Large intestine (tissue), 3 donors: ENCODE data around the gene TGFA. TPM values are rescaled to one million over a fixed set of nuclear protein-coding genes. Genes with fewer than 3 reads are reported as not detected.

Experiments
- DNase-seq, 2 donors: peaks; one replicate each; pipeline versions ENCODE4 v3.0.0 to v3.0.0-alpha.2; 2013
- H3K27ac ChIP-seq: one replicate; pipeline ENCODE4 v1.5.1; 2013; ENCODE audit warnings: low read length
- H3K27me3 ChIP-seq: 2 replicates; pipeline ENCODE4 v1.6.1; 2013; ENCODE audit warnings: low read length; ENCODE audit not compliant: control insufficient read depth, insufficient read depth
- H3K36me3 ChIP-seq: 2 replicates; pipeline ENCODE4 v1.6.1; 2013; ENCODE audit warnings: low read length; ENCODE audit not compliant: control insufficient read depth, insufficient read depth
- H3K4me1 ChIP-seq: one replicate; pipeline ENCODE4 v1.6.1; 2013; ENCODE audit warnings: low read length; ENCODE audit not compliant: control insufficient read depth, insufficient read depth
- H3K4me3 ChIP-seq: one replicate; pipeline ENCODE4 v1.5.1; 2013; ENCODE audit warnings: low read length
- H3K9me3 ChIP-seq: one replicate; pipeline ENCODE4 v1.6.1; 2013; ENCODE audit warnings: mild to moderate bottlenecking, low read depth, low read length, moderate library complexity; ENCODE audit not compliant: control insufficient read depth
- WGBS: methylation state at CpG from one replicate; pipeline ENCODE4 v1.1.5; 2013; ENCODE audit warnings: low lambda C conversion rate; ENCODE audit not compliant: insufficient coverage; 5-methylcytosine and 5-hydroxymethylcytosine counted together
- polyA plus RNA-seq: library from polyadenylated mRNA; unstranded; fragments of 120-200 nt; gene quantifications from one replicate; pipeline ENCODE4 v1.2.1, GENCODE V29; 2013

TGFA gene
- polyA plus RNA-seq, 1 donor, result 8.4 TPM

GRCh38 chr2:70482401-70482800 is 71.2 kb downstream of the TGFA start:
- H3K27ac ChIP-seq, result no peak overlapping the region
- H3K4me3 ChIP-seq, result no peak overlapping the region
- no peak for DNase-seq
- H3K9me3 ChIP-seq, result no peaks in the 10 kb centered on the region
- no peaks in the 10 kb centered on the region for H3K4me1 ChIP-seq
- no peaks in the 10 kb centered on the region for H3K36me3 ChIP-seq
- no peaks in the 10 kb centered on the region for H3K27me3 ChIP-seq

DNA sequence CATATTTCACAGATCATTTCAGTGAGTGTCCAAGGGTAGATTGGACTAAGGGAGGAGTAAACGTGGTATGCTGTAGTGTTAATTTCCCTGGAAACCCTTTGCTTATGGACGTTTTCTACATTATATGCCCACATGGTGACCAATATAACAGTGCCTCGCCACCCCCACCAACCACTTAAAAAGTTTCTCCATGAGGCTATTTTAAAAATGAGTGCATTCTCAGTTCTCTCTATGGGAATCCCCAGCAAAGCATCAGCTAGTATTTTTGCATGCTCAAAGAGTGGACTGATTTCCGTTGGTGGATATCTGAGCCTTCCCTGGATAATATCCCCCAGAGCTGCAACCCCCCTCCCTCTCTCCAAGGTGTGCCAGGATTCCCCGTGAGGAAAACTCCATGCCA is 73.2 kb downstream of the TGFA start:
- Histone ChIP-seq H3K36me3 (no peaks in the 10 kb centered on the region), H3K4me3 (no peak overlapping the region), H3K4me1 (no peaks in the 10 kb centered on the region), H3K27me3 (no peaks in the 10 kb centered on the region), H3K9me3 (no peaks in the 10 kb centered on the region), H3K27ac (no peak overlapping the region)
- no peak for DNase-seq
- 100% methylated on average over 1 of the region's 5 CpGs for WGBS

DNA sequence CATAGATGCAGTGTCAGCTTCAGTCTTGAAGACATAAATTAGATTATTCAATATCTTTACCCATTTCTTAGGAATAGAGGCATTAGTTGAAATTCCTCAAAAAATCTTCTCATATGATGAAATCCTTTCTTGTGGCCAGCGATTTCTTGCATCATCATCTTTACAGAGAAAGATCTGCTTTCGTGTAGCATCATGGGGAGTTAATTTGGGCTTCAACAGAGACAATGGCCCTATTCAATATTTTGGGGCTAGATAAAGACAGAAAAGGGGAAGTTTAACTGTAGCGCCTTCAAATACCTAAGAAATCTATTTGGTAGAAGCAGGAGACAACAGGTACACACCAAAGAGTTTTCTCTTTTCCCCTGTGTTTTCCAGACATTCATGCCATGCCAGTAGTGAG is 73.8 kb downstream of the TGFA start:
- no peak overlapping the region for H3K4me3 ChIP-seq

DNA sequence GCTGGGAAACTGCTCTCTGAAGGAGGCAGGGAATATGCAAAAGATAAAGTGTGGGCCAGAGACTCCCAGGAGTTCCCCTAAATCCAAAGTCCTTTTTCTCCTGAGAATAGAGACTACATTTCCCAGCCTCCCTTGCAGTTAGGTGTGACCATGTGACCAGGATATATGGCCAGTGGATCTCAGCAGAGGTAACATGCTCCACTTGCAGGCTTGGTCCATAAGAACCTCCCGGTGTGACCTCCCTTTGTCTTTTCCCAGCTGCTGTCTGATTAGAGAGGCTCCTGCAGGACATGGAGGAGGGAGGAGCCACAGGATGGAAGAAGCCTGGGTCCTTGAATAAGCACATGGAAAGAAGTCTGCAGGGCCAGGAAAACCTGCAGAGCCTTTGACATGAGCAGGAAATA is 76.2 kb downstream of the TGFA start:
- H3K27me3 ChIP-seq, result no peaks in the 10 kb centered on the region
- no peak overlapping the region for H3K27ac ChIP-seq
- H3K36me3 ChIP-seq, result no peaks in the 10 kb centered on the region
- WGBS, result no CpG with 5 or more reads among the region's 1 CpG
- H3K4me1 ChIP-seq, result no peaks in the 10 kb centered on the region
- peak; percentile 48 to 77 for DNase-seq
- no peaks in the 10 kb centered on the region for H3K9me3 ChIP-seq
- H3K4me3 ChIP-seq, result no peak overlapping the region

More for the DNA sequence above, 73.8 kb downstream of the TGFA start:
- H3K27me3 ChIP-seq, result no peaks in the 10 kb centered on the region
- 100% methylated on average over 1 of the region's 3 CpGs for WGBS
- no peaks in the 10 kb centered on the region for H3K4me1 ChIP-seq
- H3K9me3 ChIP-seq, result no peaks in the 10 kb centered on the region
- no peaks in the 10 kb centered on the region for H3K36me3 ChIP-seq
- H3K27ac ChIP-seq, result no peak overlapping the region
- DNase-seq, result no peak

GRCh38 chr2:70475266-70475665 is 78.4 kb downstream of the TGFA start:
- Histone ChIP-seq H3K4me1 (no peaks in the 10 kb centered on the region), H3K27ac (no peak overlapping the region), H3K9me3 (no peaks in the 10 kb centered on the region), H3K36me3 (no peaks in the 10 kb centered on the region), H3K27me3 (no peaks in the 10 kb centered on the region), H3K4me3 (no peak overlapping the region)
- no peak for DNase-seq
- WGBS, result 100% methylated on average over 2 of the region's 5 CpGs

GRCh38 chr2:70474256-70474848 is 79.3 kb downstream of the TGFA start:
- no peak overlapping the region for H3K4me3 ChIP-seq
- no peaks in the 10 kb centered on the region for H3K4me1 ChIP-seq
- no peaks in the 10 kb centered on the region for H3K36me3 ChIP-seq
- no CpG with 5 or more reads among the region's 1 CpG for WGBS
- H3K27me3 ChIP-seq, result no peaks in the 10 kb centered on the region
- H3K9me3 ChIP-seq, result no peaks in the 10 kb centered on the region
- H3K27ac ChIP-seq, result no peak overlapping the region
- no peak for DNase-seq

DNA sequence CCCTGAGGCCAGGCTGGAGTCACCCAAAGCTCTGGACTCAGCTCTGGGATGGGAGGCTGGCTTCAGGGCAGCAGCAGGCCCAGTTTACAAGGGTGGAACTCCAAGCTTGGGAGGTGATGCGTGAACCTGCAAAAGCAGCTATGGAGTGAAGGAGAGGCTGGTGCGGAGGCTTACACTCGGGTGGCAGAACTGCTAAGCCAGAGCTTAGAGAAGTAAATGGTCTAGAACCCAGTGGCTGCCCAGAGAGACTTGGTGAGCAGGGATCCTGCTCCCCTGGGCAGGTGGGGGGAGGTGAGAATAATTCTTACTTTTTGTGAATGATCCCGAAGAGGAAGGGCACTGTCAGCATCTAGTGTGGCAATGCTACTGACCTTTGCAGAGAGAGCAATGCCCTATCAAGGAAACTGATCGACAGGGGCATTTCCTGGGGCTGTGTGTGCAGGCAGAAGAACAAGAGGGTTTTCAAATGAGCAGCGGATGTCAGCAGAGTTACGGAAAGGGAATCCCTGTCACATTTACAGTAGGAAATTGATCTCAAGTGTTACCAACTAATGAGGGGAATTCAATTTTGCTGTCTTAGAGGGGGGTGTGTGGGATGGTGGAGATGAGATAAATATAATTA is 80.4 kb downstream of the TGFA start:
- DNase-seq, result no peak
- Histone ChIP-seq H3K4me3 (no peak overlapping the region), H3K9me3 (no peaks in the 10 kb centered on the region), H3K27me3 (no peaks in the 10 kb centered on the region), H3K27ac (no peak overlapping the region), H3K4me1 (no peaks in the 10 kb centered on the region), H3K36me3 (no peaks in the 10 kb centered on the region)
- WGBS, result no CpG with 5 or more reads among the region's 7 CpGs

DNA sequence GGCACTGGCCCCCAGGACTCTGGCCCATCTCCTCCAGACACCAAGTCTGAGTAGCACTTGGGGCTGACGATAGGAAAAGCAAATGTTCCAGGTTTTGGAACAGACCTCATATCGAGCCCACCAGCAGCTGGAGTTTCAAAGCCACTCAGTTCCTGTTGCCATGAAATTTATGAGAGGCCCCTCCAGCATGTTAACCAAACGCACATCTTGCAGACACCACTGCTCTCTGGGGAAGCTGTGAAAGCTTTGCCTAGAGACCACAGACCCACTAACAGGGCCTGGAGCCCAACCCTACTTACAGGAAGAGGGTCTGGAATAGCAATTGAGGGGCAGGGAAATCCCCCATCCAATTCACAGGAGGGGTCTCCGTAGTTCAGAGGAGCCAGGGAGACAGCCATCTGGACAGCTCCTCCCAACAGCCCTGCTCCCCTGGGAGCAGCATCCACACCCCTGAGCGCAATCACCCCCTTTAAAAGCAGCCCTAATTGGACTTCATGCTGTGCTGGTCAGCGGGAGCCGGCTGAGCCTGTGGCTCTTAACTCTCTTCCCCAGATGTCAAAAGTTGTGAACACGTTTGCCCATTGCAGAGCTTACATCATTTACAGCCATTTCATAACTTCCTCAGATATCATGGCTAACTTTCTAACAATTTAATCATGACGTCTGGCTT is 81.3 kb downstream of the TGFA start:
- WGBS, result no CpG with 5 or more reads among the region's 9 CpGs

DNA sequence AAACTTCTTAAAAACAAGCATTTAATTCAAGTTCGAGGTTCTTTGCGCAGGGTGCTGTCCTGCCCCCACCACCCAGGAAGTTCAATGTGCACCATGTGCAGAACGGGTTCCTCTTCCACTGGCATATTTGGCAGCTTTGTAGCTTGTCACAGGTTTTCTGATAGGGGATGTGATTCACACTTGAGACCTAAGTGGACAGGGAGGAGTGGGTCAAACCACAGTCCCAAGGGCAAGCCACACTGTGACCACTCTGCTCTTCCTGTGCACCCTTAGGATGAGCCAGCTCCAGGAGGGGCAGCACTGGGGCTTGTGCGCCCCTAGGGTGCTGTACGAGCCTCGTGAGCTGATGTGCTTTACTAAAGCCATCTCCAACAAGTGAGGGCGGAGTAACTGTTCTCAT is 82.5 kb downstream of the TGFA start:
- Histone ChIP-seq H3K36me3 (no peaks in the 10 kb centered on the region), H3K4me3 (no peak overlapping the region), H3K27ac (no peak overlapping the region), H3K9me3 (no peaks in the 10 kb centered on the region), H3K27me3 (no peaks in the 10 kb centered on the region), H3K4me1 (no peaks in the 10 kb centered on the region)
- 100% methylated on average over 1 of the region's 7 CpGs for WGBS
- no peak for DNase-seq

More for the DNA sequence above, 81.3 kb downstream of the TGFA start:
- H3K4me3 ChIP-seq, result no peak overlapping the region
- H3K27me3 ChIP-seq, result no peaks in the 10 kb centered on the region
- DNase-seq, result peak in 1 of 2 donors; percentile 15
- H3K9me3 ChIP-seq, result no peaks in the 10 kb centered on the region
- H3K4me1 ChIP-seq, result no peaks in the 10 kb centered on the region
- no peaks in the 10 kb centered on the region for H3K36me3 ChIP-seq
- H3K27ac ChIP-seq, result no peak overlapping the region

- H3K36me3 ChIP-seq, result no peaks in the 10 kb centered on the region
- H3K9me3 ChIP-seq, result no peaks in the 10 kb centered on the region
- H3K27ac ChIP-seq, result no peak overlapping the region
- DNase-seq, result no peak
- no peaks in the 10 kb centered on the region for H3K27me3 ChIP-seq
- WGBS, result 46% methylated on average over 6 of the region's 7 CpGs
- H3K4me1 ChIP-seq, result no peaks in the 10 kb centered on the region
- H3K4me3 ChIP-seq, result no peak overlapping the region
Observed at GRCh38 chr2:70469961-70470360, 83.7 kb downstream of the TGFA start.

DNA sequence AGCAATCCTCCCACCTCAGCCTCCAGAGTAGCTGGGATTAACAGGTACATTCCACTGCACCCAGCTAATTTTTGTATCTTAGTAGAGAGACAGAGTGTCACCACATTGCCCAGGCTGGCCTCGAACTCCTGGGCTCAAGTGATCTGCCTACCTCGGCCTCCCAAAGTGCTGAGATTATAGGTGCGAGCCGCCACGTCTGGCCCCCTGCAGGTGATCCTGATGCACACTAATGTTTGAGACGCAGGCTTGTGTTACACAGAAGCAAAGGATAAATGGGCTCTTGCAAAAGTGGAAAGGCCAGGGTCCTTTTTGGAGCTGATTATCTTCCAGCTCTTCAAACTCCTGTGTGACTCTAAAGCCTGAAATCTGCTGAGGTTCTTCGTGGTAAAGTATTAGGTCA is 84.2 kb downstream of the TGFA start:
- H3K4me1 ChIP-seq, result no peaks in the 10 kb centered on the region
- no peaks in the 10 kb centered on the region for H3K36me3 ChIP-seq
- no peaks in the 10 kb centered on the region for H3K27me3 ChIP-seq
- DNase-seq, result no peak
- no CpG with 5 or more reads among the region's 7 CpGs for WGBS
- no peak overlapping the region for H3K4me3 ChIP-seq
- no peaks in the 10 kb centered on the region for H3K9me3 ChIP-seq
- no peak overlapping the region for H3K27ac ChIP-seq
